GM23248 (cell line): Measurements from ENCODE around the gene PPP1R12B.

Experiments
- EZH2 ChIP-seq: fragments of 200-600 bp; sonication (generic); IDR thresholded peaks from 2 replicates; pipeline ENCODE4 v1.6.1; 2018; ENCODE audit warnings: antibody characterized with exemption, mild to moderate bottlenecking; ENCODE audit not compliant: insufficient read depth, poor library complexity, severe bottlenecking
- EZH2phosphoT487 ChIP-seq: fragments of 200-600 bp; sonication (generic); IDR thresholded peaks from 2 replicates; pipeline ENCODE4 v1.6.1; 2018; ENCODE audit warnings: antibody characterized with exemption, moderate library complexity, mild to moderate bottlenecking, low read depth; ENCODE audit not compliant: insufficient read depth

GRCh38 chr1:202505356-202505755 lies 156.9 kb downstream of the PPP1R12B start:
- no peak for TF ChIP-seq EZH2
- no peak for TF ChIP-seq EZH2phosphoT487
